NB4 (cell line): ENCODE data around the gene GLB1L3.

Experiments used
- CTCF ChIP-seq: IDR thresholded peaks from one replicate; pipeline ENCODE4 v1.5.1; 2012; ENCODE audit warnings: low read depth, low read length
- MAX ChIP-seq: IDR thresholded peaks from 2 replicates; pipeline ENCODE4 v1.6.1; 2011; ENCODE audit warnings: low read depth, low read length
- MYC ChIP-seq: IDR thresholded peaks from 2 replicates; pipeline ENCODE4 v1.6.1; 2011; ENCODE audit warnings: low read depth, low read length
- POLR2A ChIP-seq: IDR thresholded peaks from 2 replicates; pipeline ENCODE4 v1.6.1; 2011; ENCODE audit warnings: mild to moderate bottlenecking; ENCODE audit not compliant: insufficient read length; ENCODE audit errors: extremely low read depth

- TF ChIP-seq CTCF (no peak), POLR2A (no peak), MAX (no peak), MYC (no peak)
Measured at GRCh38 chr11:134231958-134232659, 44.1 kb upstream of the GLB1L3 start.
